Neural progenitor cell (in vitro differentiated cells): ENCODE results near the gene TPPP.

Source experiments
- EZH2 ChIP-seq: fragments of 200-600 bp; sonication (generic); IDR thresholded peaks from 2 replicates; pipeline ENCODE4 v1.6.1; 2017; ENCODE audit warnings: antibody characterized with exemption, mild to moderate bottlenecking, moderate library complexity
- TF ChIP-seq, protein P1 (sequence below): fragments of 200-600 bp; sonication (generic); IDR thresholded peaks from 2 replicates; pipeline ENCODE4 v1.5.1; 2017; ENCODE audit warnings: antibody characterized with exemption, mild to moderate bottlenecking

DNA sequence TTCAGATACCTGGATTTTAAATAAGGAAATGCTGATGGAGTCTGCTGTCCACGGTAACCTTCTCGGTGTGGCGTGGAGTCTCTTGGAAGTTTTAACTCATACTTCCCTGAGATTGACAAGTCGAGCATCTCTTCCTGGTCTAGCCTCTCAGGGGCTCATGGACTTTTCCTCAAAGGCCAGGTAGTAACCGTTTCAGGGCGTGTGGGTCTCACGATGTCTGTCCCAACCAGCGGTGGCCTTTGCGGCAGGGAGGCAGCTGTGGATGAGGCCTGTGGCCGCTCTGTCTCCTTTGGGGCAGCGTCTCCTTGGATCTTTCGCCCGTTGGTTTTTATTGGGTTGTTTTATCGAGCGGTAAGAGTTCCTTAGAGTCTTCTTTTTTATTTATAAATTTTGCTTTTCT lies 48.2 kb downstream of the TPPP start:
- TF ChIP-seq, protein P1, sequence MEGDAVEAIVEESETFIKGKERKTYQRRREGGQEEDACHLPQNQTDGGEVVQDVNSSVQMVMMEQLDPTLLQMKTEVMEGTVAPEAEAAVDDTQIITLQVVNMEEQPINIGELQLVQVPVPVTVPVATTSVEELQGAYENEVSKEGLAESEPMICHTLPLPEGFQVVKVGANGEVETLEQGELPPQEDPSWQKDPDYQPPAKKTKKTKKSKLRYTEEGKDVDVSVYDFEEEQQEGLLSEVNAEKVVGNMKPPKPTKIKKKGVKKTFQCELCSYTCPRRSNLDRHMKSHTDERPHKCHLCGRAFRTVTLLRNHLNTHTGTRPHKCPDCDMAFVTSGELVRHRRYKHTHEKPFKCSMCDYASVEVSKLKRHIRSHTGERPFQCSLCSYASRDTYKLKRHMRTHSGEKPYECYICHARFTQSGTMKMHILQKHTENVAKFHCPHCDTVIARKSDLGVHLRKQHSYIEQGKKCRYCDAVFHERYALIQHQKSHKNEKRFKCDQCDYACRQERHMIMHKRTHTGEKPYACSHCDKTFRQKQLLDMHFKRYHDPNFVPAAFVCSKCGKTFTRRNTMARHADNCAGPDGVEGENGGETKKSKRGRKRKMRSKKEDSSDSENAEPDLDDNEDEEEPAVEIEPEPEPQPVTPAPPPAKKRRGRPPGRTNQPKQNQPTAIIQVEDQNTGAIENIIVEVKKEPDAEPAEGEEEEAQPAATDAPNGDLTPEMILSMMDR: no peak
- no peak for TF ChIP-seq EZH2
